HG03039 (cell line): ENCODE measurements around the gene SNF8.
A peak's percentile ranks its signal among the peaks of the same experiment; 100 is the strongest.
"Not testable (repeated sequence)": the region's sequence is repeated elsewhere in the genome, so short reads cannot be mapped to it uniquely, and the experiment has no call there.

ENCODE experiments used
- ATAC-seq: cut with Tn5 transposase; IDR thresholded peaks from one replicate; pipeline ENCODE4 v1.9.1; 2021; ENCODE audit warnings: mild to moderate bottlenecking, moderate library complexity; ENCODE audit not compliant: unreplicated experiment

The SNF8 gene

GRCh38 chr17:48944515-48945260, at the start of gene SNF8:
TSS of gene SNF8 (minus strand) at chr17:48944842. CDS start at chr17:48944734, 108 bp downstream.
- ATAC-seq: peak; percentile 81

GRCh38 chr17:48993951-48994350, 49.3 kb upstream of the SNF8 start:
- no peak for ATAC-seq

GRCh38 chr17:48993305-48993704, 48.7 kb upstream of the SNF8 start:
- ATAC-seq: no peak

GRCh38 chr17:48992444-48992843, 47.8 kb upstream of the SNF8 start:
- no peak for ATAC-seq

GRCh38 chr17:48990882-48991357, 46.3 kb upstream of the SNF8 start:
- no peak for ATAC-seq

- ATAC-seq: no peak
Observed at GRCh38 chr17:48989100-48989499, 44.5 kb upstream of the SNF8 start.

- no peak for ATAC-seq
Observed at GRCh38 chr17:48985436-48986245, 41.0 kb upstream of the SNF8 start.

- no peak for ATAC-seq
Observed at GRCh38 chr17:48981927-48982539, 37.4 kb upstream of the SNF8 start.

- ATAC-seq: no peak
Observed at GRCh38 chr17:48973806-48974205, 29.2 kb upstream of the SNF8 start.

GRCh38 chr17:48972749-48973097, 28.1 kb upstream of the SNF8 start:
- no peak for ATAC-seq

GRCh38 chr17:48970865-48971687, 26.4 kb upstream of the SNF8 start:
- ATAC-seq: no peak

GRCh38 chr17:48970224-48970623, 25.6 kb upstream of the SNF8 start:
- ATAC-seq: no peak

GRCh38 chr17:48961516-48962233, 17.0 kb upstream of the SNF8 start:
- no peak for ATAC-seq

GRCh38 chr17:48960834-48961515, 16.3 kb upstream of the SNF8 start:
- ATAC-seq: no peak

- ATAC-seq: no peak
Observed at GRCh38 chr17:48954300-48954755, 9.7 kb upstream of the SNF8 start.

GRCh38 chr17:48952904-48953303, 8.3 kb upstream of the SNF8 start:
- no peak for ATAC-seq

- no peak for ATAC-seq
Observed at GRCh38 chr17:48951572-48951971, 6.9 kb upstream of the SNF8 start.

GRCh38 chr17:48945261-48945651, 614 bp upstream of the SNF8 start:
- not testable (repeated sequence) for ATAC-seq

- no peak for ATAC-seq
Observed at GRCh38 chr17:48933035-48933434, 11.6 kb downstream of the SNF8 start.
